Keratinocyte (primary cell): ENCODE measurements around the gene DZIP1L. TPM values are rescaled to one million over a fixed set of nuclear protein-coding genes. Genes with fewer than 3 reads are reported as not detected.

Experiments
- DNase-seq: peaks from one replicate; pipeline ENCODE4 v3.0.0-alpha.2; 2011; ENCODE audit warnings: low read depth, missing footprints, low spot score
- FAIRE-seq: peaks from 2 replicates; lab custom pipeline; 2011; peaks lifted over from hg19 to GRCh38; lab: Jason Lieb, UNC
- H2AFZ ChIP-seq: 2 replicates; pipeline ENCODE4 v1.6.0; 2012; ENCODE audit warnings: low read length, control low read depth, inconsistent platforms; ENCODE audit not compliant: control insufficient read depth
- H3K27ac ChIP-seq: 2 replicates; pipeline ENCODE4 v1.5.1; 2011; ENCODE audit warnings: low read length; ENCODE audit not compliant: control insufficient read depth, insufficient read depth
- H3K27me3 ChIP-seq: 3 replicates; pipeline ENCODE4 v1.6.0; 2011; ENCODE audit warnings: low read length; ENCODE audit not compliant: control insufficient read depth, insufficient read depth; ENCODE audit errors: extremely low read depth
- H3K36me3 ChIP-seq, 2 experiments: 2 replicates in 1 of 2; 3 replicates in 1 of 2; pipeline ENCODE4 v1.5.1; 2011; ENCODE audit warnings: low read length in 2 of 2, mild to moderate bottlenecking in 1 of 2; ENCODE audit not compliant: control insufficient read depth in 2 of 2, insufficient read depth in 2 of 2; ENCODE audit errors: extremely low read depth in 1 of 2
- H3K4me1 ChIP-seq: 3 replicates; pipeline ENCODE4 v1.5.1; 2011; ENCODE audit warnings: low read length; ENCODE audit not compliant: control insufficient read depth, insufficient read depth; ENCODE audit errors: extremely low read depth
- H3K4me2 ChIP-seq: 3 replicates; pipeline ENCODE4 v1.6.0; 2011; ENCODE audit warnings: low read depth, low read length; ENCODE audit not compliant: control insufficient read depth, insufficient read depth; ENCODE audit errors: extremely low read depth
- H3K4me3 ChIP-seq, 3 experiments: fragments of 200-600 bp in 1 of 3; sonication (generic) in 1 of 3; 2 replicates in 2 of 3; 3 replicates in 1 of 3; pipeline ENCODE4 v1.5.1; 2011 to 2016; ENCODE audit warnings: low read length in 3 of 3, mild to moderate bottlenecking in 3 of 3, control low read depth in 2 of 3, inconsistent platforms in 1 of 3, low read depth in 1 of 3, mixed read lengths in 1 of 3, mixed run types in 1 of 3, moderate library complexity in 1 of 3; ENCODE audit not compliant: control insufficient read depth in 2 of 3, insufficient read depth in 2 of 3; ENCODE audit errors: extremely low read depth in 1 of 3
- H3K79me2 ChIP-seq: 2 replicates; pipeline ENCODE4 v1.6.0; 2012; ENCODE audit warnings: low read length; ENCODE audit not compliant: control insufficient read depth, insufficient read depth
- H3K9ac ChIP-seq: 3 replicates; pipeline ENCODE4 v1.6.0; 2011; ENCODE audit warnings: low read length; ENCODE audit not compliant: control insufficient read depth, insufficient read depth; ENCODE audit errors: extremely low read depth
- H3K9me1 ChIP-seq: 3 replicates; pipeline ENCODE4 v1.6.0; 2011; ENCODE audit warnings: low read length; ENCODE audit not compliant: control insufficient read depth, insufficient read depth; ENCODE audit errors: extremely low read depth
- H3K9me3 ChIP-seq: 2 replicates; pipeline ENCODE4 v1.5.1; 2012; ENCODE audit warnings: low read depth, low read length; ENCODE audit not compliant: control insufficient read depth
- H4K20me1 ChIP-seq: 3 replicates; pipeline ENCODE4 v1.6.0; 2011; ENCODE audit warnings: low read length; ENCODE audit not compliant: control insufficient read depth, insufficient read depth; ENCODE audit errors: extremely low read depth
- CTCF ChIP-seq, 3 experiments: IDR thresholded peaks in 1 of 3; conservative IDR thresholded peaks in 1 of 3; optimal IDR thresholded peaks in 1 of 3; 2 replicates in 2 of 3; 3 replicates in 1 of 3; pipeline versions ENCODE3 to v1.5.1; 2011; ENCODE audit warnings: low read length in 3 of 3, mild to moderate bottlenecking in 3 of 3, moderate library complexity in 2 of 3, control low read depth in 1 of 3, inconsistent platforms in 1 of 3; ENCODE audit not compliant: insufficient read depth in 2 of 3; ENCODE audit errors: extremely low read depth in 1 of 3
- EZH2 ChIP-seq: IDR thresholded peaks from one replicate; pipeline ENCODE4 v1.6.1; 2012; ENCODE audit warnings: inconsistent platforms, mild to moderate bottlenecking, low read length, moderate library complexity
- dilution Hi-C: fragments of 300-500 bp; cut with MboI; formaldehyde crosslinking; loops from one replicate; pipeline ENCODE4 v1.7.0; 2020; ENCODE audit warnings: low sequenced_read_pairs; ENCODE audit not compliant: extremely low pct_ligation_motif_present
- polyA plus RNA-seq, 5 experiments: library from polyadenylated mRNA; depleted of rRNA in 3 of 5; stranded (reverse) in 3 of 5; stranded (forward) in 1 of 5; unstranded in 1 of 5; fragments of >200 nt; gene quantifications; 1 replicate in 1 of 5; 2 replicates in 3 of 5; 3 replicates in 1 of 5; pipeline versions ENCODE4 v1.2.1 to v1.2.3, GENCODE V29; 2011 to 2012; ENCODE audit warnings: missing spikeins in 2 of 5, low read depth in 1 of 5, low replicate concordance in 1 of 5

Gene DZIP1L
- polyA plus RNA-seq, 1 donor (not counting 4 experiments of a cell fraction or from before 2014, with no cell fraction given), result 1.7 TPM

- Histone ChIP-seq H3K4me1 (peaks cover 4% of the 10 kb centered on the region), H4K20me1 (no peaks in the 10 kb centered on the region), H3K79me2 (peaks cover 3% of the 10 kb centered on the region), H3K9ac (no peak overlapping the region), H3K27ac (no peak overlapping the region), H3K4me2 (no peak overlapping the region), H3K9me3 (no peaks in the 10 kb centered on the region), H2AFZ (no peak overlapping the region), H3K27me3 (no peaks in the 10 kb centered on the region), H3K36me3 (no peaks in the 10 kb centered on the region), H3K9me1 (no peaks in the 10 kb centered on the region), H3K4me3 (no peak overlapping the region)
- dilution Hi-C loops, result no loop called here
- DNase-seq, result no peak
- FAIRE-seq, result no peak
- TF ChIP-seq EZH2 (no peak), CTCF (optimal IDR thresholded peaks at IDR 0.05 in 1 of 3, IDR thresholded peaks at IDR 0.05 in 1 of 3, conservative IDR thresholded peaks at IDR 0.05 in 1 of 3; ENCODE audit: extremely low read depth in 1 of 3, insufficient read depth in 2 of 3, low read length in 3 of 3) (no peak)
These were observed 4.0 kb upstream of the DZIP1L start for GRCh38 chr3:138119423-138119766.

GRCh38 chr3:138118612-138119422 lies 3.4 kb upstream of the DZIP1L start:
- Histone ChIP-seq H3K36me3 (no peaks in the 10 kb centered on the region), H3K4me3 (no peak overlapping the region), H3K4me2 (no peak overlapping the region), H3K27me3 (no peaks in the 10 kb centered on the region), H3K9me1 (no peaks in the 10 kb centered on the region), H3K27ac (no peak overlapping the region), H4K20me1 (no peaks in the 10 kb centered on the region), H3K9ac (no peak overlapping the region), H3K4me1 (peaks cover 9% of the 10 kb centered on the region), H3K9me3 (no peaks in the 10 kb centered on the region), H3K79me2 (peaks cover 4% of the 10 kb centered on the region), H2AFZ (no peak overlapping the region)
- TF ChIP-seq EZH2 (no peak), CTCF (optimal IDR thresholded peaks at IDR 0.05 in 1 of 3, IDR thresholded peaks at IDR 0.05 in 1 of 3, conservative IDR thresholded peaks at IDR 0.05 in 1 of 3; ENCODE audit: extremely low read depth in 1 of 3, insufficient read depth in 2 of 3, low read length in 3 of 3) (peak; percentile 89 to 98 (median 96))
- FAIRE-seq (peak; percentile 76), DNase-seq (no peak)
- dilution Hi-C loops, result no loop called here
